GM21447 (cell line): Measurements from ENCODE around the gene ATP8B4.
A peak's percentile ranks its signal among the peaks of the same experiment; 100 is the strongest.
"Not testable (repeated sequence)": the region's sequence is repeated elsewhere in the genome, so short reads cannot be mapped to it uniquely, and the experiment has no call there.

Experiments
- ATAC-seq: cut with Tn5 transposase; IDR thresholded peaks from one replicate; pipeline ENCODE4 v1.9.1; 2021; ENCODE audit not compliant: unreplicated experiment

Gene ATP8B4

GRCh38 chr15:50112488-50113186 lies 6.4 kb downstream of the ATP8B4 start:
- ATAC-seq, result no peak

GRCh38 chr15:50110285-50110684 lies 8.7 kb downstream of the ATP8B4 start:
- no peak for ATAC-seq

- no peak for ATAC-seq
Measured at GRCh38 chr15:50109076-50109987, 9.7 kb downstream of the ATP8B4 start.

- ATAC-seq, result no peak
Measured at GRCh38 chr15:50108461-50108860, 10.6 kb downstream of the ATP8B4 start.

GRCh38 chr15:50107591-50108408 lies 11.2 kb downstream of the ATP8B4 start:
- peak; percentile 98 for ATAC-seq

- ATAC-seq, result no peak
Measured at GRCh38 chr15:50107157-50107556, 11.9 kb downstream of the ATP8B4 start.

GRCh38 chr15:50106457-50106856 lies 12.6 kb downstream of the ATP8B4 start:
- no peak for ATAC-seq

- no peak for ATAC-seq
Measured at GRCh38 chr15:50100486-50100885, 18.5 kb downstream of the ATP8B4 start.

GRCh38 chr15:50098545-50098944 lies 20.5 kb downstream of the ATP8B4 start:
- no peak for ATAC-seq

GRCh38 chr15:50095938-50096821 lies 22.9 kb downstream of the ATP8B4 start:
- ATAC-seq, result no peak

GRCh38 chr15:50089386-50089785 lies 29.6 kb downstream of the ATP8B4 start:
- ATAC-seq, result not testable (repeated sequence)

GRCh38 chr15:50084932-50085331 lies 34.1 kb downstream of the ATP8B4 start:
- no peak for ATAC-seq

- ATAC-seq, result no peak
Measured at GRCh38 chr15:50083424-50084025, 35.5 kb downstream of the ATP8B4 start.

- no peak for ATAC-seq
Measured at GRCh38 chr15:50082066-50082465, 37.0 kb downstream of the ATP8B4 start.

GRCh38 chr15:50077651-50078050 lies 41.4 kb downstream of the ATP8B4 start:
- no peak for ATAC-seq

- no peak for ATAC-seq
Measured at GRCh38 chr15:50077176-50077575, 41.9 kb downstream of the ATP8B4 start.

GRCh38 chr15:50075319-50075718 lies 43.7 kb downstream of the ATP8B4 start:
- ATAC-seq, result no peak

- no peak for ATAC-seq
Measured at GRCh38 chr15:50071551-50072258, 47.3 kb downstream of the ATP8B4 start.

- no peak for ATAC-seq
Measured at GRCh38 chr15:50068016-50068415, 51.0 kb downstream of the ATP8B4 start.
